GM10266 (cell line): Measurements from ENCODE around the gene RIT2.

Experiments used
- DNase-seq: peaks from one replicate; pipeline ENCODE4 v3.0.0; 2012; ENCODE audit errors: extremely low spot score
- TF ChIP-seq, protein P1 (sequence below): IDR thresholded peaks from 2 replicates; pipeline ENCODE4 v1.5.1; 2012; ENCODE audit warnings: mild to moderate bottlenecking, low read depth; ENCODE audit not compliant: control insufficient read depth, insufficient read depth; ENCODE audit errors: missing control alignments

RIT2 gene

DNA sequence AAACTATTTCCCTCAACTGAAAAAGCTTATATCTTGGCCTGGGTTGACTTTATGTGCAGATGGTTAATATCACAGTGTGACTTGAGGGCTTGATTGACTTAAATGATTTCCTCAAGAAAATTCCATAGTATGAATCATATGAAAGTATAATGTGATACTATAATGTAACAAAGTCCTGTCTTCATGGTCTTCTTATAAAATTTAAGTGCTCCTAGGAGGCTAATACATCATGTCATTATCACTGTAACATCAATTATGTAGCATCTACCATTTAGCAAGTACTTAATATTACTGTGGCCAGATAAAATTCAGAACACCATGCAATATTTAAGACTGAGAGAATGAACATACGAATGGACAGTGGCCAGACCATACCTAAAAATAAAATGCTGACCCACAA, 276.1 kb downstream of the RIT2 start:
- TF ChIP-seq, protein P1, sequence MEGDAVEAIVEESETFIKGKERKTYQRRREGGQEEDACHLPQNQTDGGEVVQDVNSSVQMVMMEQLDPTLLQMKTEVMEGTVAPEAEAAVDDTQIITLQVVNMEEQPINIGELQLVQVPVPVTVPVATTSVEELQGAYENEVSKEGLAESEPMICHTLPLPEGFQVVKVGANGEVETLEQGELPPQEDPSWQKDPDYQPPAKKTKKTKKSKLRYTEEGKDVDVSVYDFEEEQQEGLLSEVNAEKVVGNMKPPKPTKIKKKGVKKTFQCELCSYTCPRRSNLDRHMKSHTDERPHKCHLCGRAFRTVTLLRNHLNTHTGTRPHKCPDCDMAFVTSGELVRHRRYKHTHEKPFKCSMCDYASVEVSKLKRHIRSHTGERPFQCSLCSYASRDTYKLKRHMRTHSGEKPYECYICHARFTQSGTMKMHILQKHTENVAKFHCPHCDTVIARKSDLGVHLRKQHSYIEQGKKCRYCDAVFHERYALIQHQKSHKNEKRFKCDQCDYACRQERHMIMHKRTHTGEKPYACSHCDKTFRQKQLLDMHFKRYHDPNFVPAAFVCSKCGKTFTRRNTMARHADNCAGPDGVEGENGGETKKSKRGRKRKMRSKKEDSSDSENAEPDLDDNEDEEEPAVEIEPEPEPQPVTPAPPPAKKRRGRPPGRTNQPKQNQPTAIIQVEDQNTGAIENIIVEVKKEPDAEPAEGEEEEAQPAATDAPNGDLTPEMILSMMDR = no peak
- no peak for DNase-seq

DNA sequence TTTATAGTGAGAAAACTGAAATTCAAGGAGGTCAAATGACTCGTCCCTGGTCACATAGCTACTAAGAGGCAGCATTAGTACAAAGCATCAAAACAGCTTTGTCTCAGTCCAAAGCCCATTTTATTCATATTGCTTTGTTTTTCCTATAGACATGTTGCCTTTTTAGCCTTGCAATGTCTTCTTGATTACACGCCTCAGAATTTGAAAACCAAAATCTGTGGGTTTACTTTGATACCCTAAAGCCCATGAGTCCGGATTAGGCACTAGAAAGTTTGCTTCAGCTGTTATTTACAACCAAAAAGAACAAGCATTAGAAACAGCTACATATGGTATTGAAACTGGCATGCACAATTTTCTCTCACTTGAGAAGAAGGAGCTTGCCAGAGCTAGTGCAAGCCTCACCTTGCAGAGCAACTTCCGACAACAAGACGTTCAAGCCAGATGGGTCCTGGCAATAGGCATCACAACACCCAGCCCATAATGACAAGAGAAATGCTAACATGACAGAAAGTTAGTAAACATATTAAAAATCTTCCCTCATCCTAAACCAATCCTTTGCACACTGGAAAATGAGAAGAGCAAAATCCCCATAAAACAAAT, 276.8 kb downstream of the RIT2 start:
- no peak for DNase-seq
- TF ChIP-seq, protein P1 = no peak

DNA sequence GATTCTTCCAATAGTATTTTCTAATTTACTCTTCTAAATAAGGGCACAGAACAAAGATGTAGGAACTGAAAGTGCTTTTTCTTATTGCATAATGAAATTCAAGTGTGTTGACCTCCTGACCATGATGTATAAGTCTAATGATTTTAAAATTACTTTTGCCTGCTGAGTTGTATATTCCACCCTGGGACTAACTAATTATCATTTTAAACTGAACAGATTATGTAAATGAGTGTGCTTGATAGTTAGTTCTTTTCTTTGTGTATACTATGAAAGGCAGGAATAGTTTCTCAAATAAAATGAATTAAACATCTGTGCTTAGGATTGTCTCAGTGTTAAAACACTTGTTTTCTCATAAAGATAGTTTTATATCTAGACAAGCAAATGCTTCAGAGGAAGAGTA, 284.5 kb downstream of the RIT2 start:
- TF ChIP-seq, protein P1 = no peak
- DNase-seq = no peak

DNA sequence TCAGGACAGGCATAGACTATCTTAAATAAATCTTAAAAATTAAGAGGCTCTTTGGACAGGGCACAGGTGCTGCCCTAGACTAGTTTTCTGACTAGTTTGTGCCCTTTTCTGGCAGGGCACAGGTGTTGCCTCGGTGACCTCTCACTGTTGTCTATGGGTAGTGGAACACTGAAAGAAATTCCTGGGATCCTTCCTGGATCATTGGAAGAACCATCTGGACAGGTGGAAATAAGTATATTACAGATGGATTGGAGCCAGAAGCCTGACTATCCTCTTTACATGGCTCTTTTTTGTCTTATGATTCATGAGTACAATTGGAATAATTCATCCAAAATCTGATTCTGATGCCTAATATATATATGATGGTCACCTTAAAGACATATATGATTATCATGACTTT, 286.6 kb downstream of the RIT2 start:
- TF ChIP-seq, protein P1 = no peak

DNA sequence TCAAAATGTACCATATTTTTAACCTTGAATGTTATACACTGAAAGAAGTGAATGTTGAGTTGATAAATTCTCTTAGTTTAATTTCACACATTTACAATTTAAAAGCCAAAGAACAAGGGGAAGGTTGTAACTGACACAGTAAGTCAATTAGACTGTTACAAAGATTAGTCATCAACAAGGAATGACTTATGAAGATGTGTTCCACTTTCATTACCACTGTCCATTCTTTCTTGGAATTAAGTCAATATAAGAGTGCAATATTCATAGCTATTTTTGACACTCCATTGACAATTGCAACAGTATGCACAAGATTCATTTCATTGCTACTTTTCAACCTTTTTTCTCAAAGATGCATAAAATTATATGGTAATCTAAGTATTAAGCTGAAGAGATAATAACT, 291.3 kb downstream of the RIT2 start:
- no peak for DNase-seq
- TF ChIP-seq, protein P1 = no peak

More for the DNA sequence above, 286.6 kb downstream of the RIT2 start:
- DNase-seq = no peak

DNA sequence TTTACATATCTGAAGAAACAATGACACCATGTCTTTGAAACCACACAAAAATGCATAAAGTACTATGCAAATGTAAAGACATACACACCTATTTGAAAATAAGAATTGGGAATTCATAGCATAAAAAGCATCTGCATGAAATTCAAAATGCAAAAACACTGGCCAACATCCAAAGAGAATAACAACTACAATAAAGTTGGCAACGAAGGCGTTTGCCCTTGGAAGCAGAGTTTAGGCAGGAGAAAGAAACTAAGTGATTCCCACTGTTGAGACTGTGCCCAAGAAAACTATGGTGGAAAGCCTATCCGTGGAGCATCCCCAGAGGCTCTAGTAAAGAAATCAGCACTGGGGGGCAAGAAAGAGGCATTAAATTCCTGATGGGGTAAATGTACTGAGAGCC, 292.8 kb downstream of the RIT2 start:
- DNase-seq = no peak
- TF ChIP-seq, protein P1 = no peak

DNA sequence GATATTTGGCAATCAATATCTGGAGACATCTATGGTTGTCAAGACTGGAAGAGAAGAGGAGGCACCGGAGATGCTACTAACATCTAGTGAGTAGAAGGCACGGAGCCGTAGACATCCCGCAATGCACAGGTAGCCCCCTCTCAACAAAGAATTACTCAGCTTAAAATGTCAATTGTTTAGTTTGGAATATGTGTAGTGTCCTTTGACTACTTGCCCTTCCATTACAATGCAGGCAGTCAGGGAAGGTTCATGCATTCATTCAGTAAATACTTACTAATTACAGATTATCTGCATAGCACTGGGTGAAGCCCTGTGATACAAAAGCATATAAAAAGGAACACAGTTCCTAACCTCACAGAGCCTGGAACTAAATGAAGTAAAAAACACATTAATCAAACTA, 294.0 kb downstream of the RIT2 start:
- no peak for DNase-seq
- TF ChIP-seq, protein P1 = no peak
